SK-N-MC (cell line): ENCODE data around the gene AKT3.
"Not testable (repeated sequence)": the region's sequence is repeated elsewhere in the genome, so short reads cannot be mapped to it uniquely, and the experiment has no call there.

Source experiments
- DNase-seq: peaks from one replicate; pipeline ENCODE4 v3.0.0-alpha.2; 2011; ENCODE audit warnings: low read depth, low spot score
- H3K27ac ChIP-seq: fragments of 200-600 bp; sonication (generic); 2 replicates; pipeline ENCODE4 v1.5.1; 2016; ENCODE audit warnings: mixed run types
- H3K36me3 ChIP-seq: fragments of 200-600 bp; sonication (generic); 2 replicates; pipeline ENCODE4 v1.6.1; 2017; ENCODE audit warnings: antibody characterized with exemption, low read length, mixed read lengths; ENCODE audit not compliant: insufficient read depth
- H3K4me3 ChIP-seq: fragments of 200-600 bp; sonication (generic); 2 replicates; pipeline ENCODE4 v1.5.1; 2016
- H3K9ac ChIP-seq: fragments of 200-600 bp; sonication (generic); 2 replicates; pipeline ENCODE4 v1.8.0; 2017; ENCODE audit warnings: mixed run types, mixed read lengths; ENCODE audit not compliant: insufficient read length
- H3K9me3 ChIP-seq: fragments of 200-600 bp; sonication (generic); 2 replicates; pipeline ENCODE4 v1.6.1; 2017; ENCODE audit warnings: low read depth, mild to moderate bottlenecking, antibody characterized with exemption, low read length, moderate library complexity, mixed read lengths
- EZH2 ChIP-seq: fragments of 200-600 bp; sonication (generic); IDR thresholded peaks from one replicate; pipeline ENCODE4 v1.6.1; 2017; ENCODE audit warnings: antibody characterized with exemption
- FOXP2 ChIP-seq: optimal IDR thresholded peaks from 2 replicates; pipeline ENCODE3; 2011; ENCODE audit warnings: mild to moderate bottlenecking, moderate library complexity; ENCODE audit not compliant: insufficient read depth; ENCODE audit errors: extremely low read length, control extremely low read depth
- POLR2AphosphoS5 ChIP-seq: IDR thresholded peaks from 2 replicates; pipeline ENCODE4 v1.6.1; 2012; ENCODE audit warnings: mild to moderate bottlenecking, low read depth, low read length, borderline replicate concordance

The AKT3 gene

DNA sequence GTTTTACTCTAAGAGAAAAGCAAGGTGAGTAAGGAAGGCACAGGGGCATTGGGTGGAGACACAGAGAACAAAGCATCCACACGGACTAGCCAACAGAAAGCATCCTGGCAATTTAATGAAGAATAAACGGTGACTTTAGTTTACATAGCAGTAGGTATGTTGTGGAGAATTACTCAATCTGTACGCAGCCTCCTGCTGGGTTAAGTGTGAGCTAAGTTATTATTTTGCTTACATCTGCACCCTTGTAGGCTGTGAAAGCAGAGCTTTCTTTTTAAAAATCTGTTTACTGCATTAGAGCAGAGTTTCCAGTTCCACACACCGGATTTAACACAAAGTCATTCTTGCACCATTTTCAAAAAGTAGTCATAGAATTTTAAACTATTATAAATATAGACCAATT, 144.5 kb downstream of the AKT3 start:
- Histone ChIP-seq H3K9me3 (no peaks in the 10 kb centered on the region), H3K27ac (no peak overlapping the region), H3K36me3 (no peaks in the 10 kb centered on the region), H3K4me3 (no peak overlapping the region), H3K9ac (no peak overlapping the region)
- no peak for DNase-seq
- no peak for TF ChIP-seq FOXP2
- no peak for TF ChIP-seq POLR2AphosphoS5
- TF ChIP-seq EZH2, result no peak

DNA sequence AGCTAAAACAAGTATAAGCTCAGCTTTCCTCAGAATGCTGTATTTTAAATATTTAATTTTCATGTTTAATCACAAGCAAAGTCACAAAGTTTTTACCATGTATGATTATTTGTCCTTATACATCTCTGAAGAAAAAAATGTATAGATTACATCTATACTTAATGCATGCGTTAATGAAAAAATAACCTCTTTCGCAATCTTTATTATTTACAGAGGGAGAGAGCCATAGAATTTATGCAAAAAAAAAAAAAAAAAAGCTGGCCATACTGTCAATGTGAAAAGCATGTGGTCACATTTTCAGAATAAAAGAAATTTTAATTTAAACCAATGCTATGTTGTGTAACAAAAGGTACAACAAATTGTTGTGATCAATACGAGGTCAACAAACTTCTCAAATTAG, 148.2 kb downstream of the AKT3 start:
- Histone ChIP-seq H3K36me3 (no peaks in the 10 kb centered on the region), H3K27ac (no peak overlapping the region), H3K9me3 (no peaks in the 10 kb centered on the region), H3K4me3 (no peak overlapping the region), H3K9ac (no peak overlapping the region)
- TF ChIP-seq FOXP2 (no peak), POLR2AphosphoS5 (no peak), EZH2 (no peak)
- DNase-seq, result no peak

DNA sequence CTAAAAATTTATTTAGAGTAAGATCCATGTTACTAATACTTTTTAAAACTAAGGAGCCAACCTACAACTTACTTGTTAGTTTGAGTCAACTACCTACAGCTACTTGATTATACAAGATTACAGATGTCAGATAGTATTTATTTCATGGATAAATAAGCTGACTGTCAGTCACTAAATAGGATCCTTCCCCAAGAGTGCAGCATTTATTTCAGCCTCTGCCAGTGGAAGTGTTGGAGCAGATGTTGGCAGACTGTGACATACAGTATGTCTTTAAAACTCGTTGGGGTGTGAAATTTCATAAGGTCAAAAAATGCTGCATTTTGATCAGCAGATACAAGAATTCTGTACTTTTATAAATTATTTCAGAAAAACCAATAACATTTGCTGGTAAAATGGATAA, 156.2 kb downstream of the AKT3 start:
- Histone ChIP-seq H3K9ac (no peak overlapping the region), H3K36me3 (no peaks in the 10 kb centered on the region), H3K27ac (no peak overlapping the region), H3K4me3 (no peak overlapping the region), H3K9me3 (no peaks in the 10 kb centered on the region)
- DNase-seq, result no peak
- no peak for TF ChIP-seq EZH2
- no peak for TF ChIP-seq FOXP2
- TF ChIP-seq POLR2AphosphoS5, result no peak

DNA sequence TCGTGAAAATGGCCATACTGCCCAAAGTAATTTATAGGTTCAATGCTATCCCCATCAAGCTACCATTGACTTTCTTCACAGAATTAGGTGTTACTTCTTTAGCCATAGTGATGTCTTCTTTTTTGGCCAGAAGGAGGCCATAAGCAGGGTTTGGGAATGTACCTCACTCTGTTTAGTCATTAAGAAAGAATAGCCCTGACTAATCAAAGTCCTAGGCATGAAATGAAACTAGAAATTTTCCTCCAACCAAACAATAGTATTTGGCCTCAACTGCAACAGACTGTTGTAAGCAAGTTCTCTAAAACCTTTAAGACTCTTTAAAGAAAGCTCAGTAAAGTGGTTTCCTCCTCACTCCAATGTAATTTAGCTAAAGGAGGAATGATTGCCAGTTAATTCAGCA, 163.9 kb downstream of the AKT3 start:
- H3K36me3 ChIP-seq, result no peaks in the 10 kb centered on the region

DNA sequence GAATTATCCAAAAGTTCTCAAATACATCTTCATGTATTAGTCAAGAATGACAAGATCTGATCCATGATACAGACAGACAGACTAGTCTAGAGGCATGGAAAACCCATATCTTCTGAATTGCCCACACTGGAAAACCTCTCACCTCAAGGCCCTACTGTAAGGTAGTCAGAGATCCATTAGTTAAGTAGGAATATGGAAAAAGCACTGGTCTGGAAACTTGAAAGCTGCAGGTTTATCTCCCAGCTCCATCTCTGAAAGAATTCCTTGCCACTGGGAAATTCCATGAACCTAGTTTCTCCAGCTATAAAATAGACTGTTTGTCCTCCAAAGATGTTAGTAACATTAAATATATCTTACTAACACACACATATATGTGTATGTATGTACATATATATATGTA, 169.2 kb downstream of the AKT3 start:
- Histone ChIP-seq H3K9ac (no peak overlapping the region), H3K36me3 (no peaks in the 10 kb centered on the region), H3K9me3 (no peaks in the 10 kb centered on the region), H3K27ac (no peak overlapping the region), H3K4me3 (no peak overlapping the region)
- DNase-seq, result no peak
- no peak for TF ChIP-seq FOXP2
- no peak for TF ChIP-seq POLR2AphosphoS5
- TF ChIP-seq EZH2, result no peak

More for the DNA sequence above, 163.9 kb downstream of the AKT3 start:
- Histone ChIP-seq H3K9ac (no peak overlapping the region), H3K9me3 (no peaks in the 10 kb centered on the region), H3K27ac (no peak overlapping the region), H3K4me3 (no peak overlapping the region)
- no peak for DNase-seq
- TF ChIP-seq FOXP2, result no peak
- TF ChIP-seq POLR2AphosphoS5, result no peak

DNA sequence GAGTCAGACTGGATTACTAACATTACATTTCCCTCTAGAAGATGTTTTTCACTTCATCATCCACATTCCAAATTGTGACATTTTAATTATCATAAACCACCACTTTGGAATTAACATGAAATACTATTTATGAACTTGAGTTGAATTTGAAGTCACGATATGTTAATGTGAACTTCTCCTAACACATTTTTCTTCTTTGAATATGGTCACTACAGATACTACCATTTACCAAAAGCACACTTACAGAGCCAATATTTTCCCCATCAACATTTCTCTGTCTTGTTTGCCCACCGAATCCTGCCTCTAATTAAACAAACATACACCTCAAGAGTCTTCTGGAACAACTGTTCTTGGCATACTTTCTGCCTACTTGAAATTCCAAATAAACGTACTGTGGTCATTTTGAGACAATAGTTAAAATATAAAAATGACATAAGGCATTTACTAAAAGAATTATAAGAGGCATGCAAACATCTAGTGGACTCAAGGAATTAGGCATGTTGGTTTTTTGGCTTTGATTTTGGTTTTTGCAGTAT, 177.4 kb downstream of the AKT3 start:
- Histone ChIP-seq H3K36me3 (no peaks in the 10 kb centered on the region), H3K4me3 (no peak overlapping the region), H3K9ac (no peak overlapping the region), H3K27ac (no peak overlapping the region), H3K9me3 (no peaks in the 10 kb centered on the region)
- no peak for DNase-seq
- TF ChIP-seq EZH2, result no peak
- TF ChIP-seq FOXP2, result no peak
- TF ChIP-seq POLR2AphosphoS5, result no peak

DNA sequence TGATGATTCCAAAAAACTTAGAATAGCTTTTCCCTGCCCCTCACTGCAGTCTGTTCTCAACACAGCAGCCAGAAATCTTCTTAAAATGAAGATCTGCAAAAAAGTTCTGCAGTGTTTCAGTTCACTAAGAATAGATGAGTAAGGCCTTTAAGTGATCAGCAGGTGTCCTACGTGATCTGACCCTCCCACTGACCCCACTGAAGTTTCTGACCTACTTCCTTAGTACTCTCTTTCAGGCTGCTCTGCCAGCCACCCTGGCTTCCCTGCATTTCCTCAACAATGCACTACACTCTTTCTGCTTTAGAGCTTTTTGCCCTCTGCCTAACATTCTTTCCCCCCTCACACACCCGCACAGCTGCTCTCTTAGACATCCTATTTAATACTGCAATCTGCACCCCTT, 182.5 kb downstream of the AKT3 start:
- no peak for TF ChIP-seq FOXP2
- TF ChIP-seq EZH2, result no peak
- no peak for TF ChIP-seq POLR2AphosphoS5
- Histone ChIP-seq H3K36me3 (no peaks in the 10 kb centered on the region), H3K9me3 (no peaks in the 10 kb centered on the region), H3K9ac (no peak overlapping the region), H3K4me3 (no peak overlapping the region), H3K27ac (no peak overlapping the region)
- no peak for DNase-seq

DNA sequence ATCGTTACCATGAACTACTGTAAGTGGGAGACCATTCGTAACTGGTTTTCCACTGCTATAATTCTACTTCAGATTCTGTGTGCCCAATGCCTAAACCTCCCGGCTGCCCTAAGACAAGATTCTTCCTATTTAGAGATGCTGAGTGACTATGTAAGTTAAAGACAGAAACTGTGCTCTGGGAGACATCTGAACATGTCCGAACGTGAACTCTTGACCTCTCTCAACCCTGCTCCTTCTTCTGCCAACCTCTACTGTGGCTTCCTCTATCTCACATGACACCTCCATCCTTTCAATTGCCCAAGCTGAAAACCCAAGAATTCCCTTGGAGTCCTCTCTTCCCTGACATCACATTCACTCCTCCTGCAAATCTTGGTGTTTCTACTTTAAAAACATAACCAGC, 182.9 kb downstream of the AKT3 start:
- no peaks in the 10 kb centered on the region for H3K9me3 ChIP-seq
- no peak overlapping the region for H3K4me3 ChIP-seq
- TF ChIP-seq FOXP2 (no peak), POLR2AphosphoS5 (no peak), EZH2 (no peak)
- DNase-seq, result no peak
- H3K9ac ChIP-seq, result no peak overlapping the region
- H3K27ac ChIP-seq, result no peak overlapping the region
- H3K36me3 ChIP-seq, result no peaks in the 10 kb centered on the region

DNA sequence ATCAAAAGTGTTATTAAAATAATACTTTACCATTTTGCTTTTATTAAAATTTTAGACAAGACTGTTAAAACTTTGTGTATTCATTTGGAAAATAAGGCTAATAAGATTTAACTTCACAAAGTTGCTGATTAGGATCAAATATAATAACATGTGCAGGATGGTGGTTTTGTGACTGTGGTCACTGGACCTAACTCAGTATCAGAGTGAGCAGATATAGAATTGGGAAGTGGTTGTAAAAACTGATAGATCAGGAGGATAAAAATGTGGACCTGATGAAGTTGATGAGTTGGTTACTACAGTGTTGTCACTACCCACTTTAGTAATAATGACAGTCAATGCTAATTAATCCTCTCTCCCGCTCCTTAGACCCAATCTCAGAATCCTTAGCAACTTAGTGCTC, 186.4 kb downstream of the AKT3 start:
- no peak for DNase-seq
- H3K9ac ChIP-seq, result no peak overlapping the region

DNA sequence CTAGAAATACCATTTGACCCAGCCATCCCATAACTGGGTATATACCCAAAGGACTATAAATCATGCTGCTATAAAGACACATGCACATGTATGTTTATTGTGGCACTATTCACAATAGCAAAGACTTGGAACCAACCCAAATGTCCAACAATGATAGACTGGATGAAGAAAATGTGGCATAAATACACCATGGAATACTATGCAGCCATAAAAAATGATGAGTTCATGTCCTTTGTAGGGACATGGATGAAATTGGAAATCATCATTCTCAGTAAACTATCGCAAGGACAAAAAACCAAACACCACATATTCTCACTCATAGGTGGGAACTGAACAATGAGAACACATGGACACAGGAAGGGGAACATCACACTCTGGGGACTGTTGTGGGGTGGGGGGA, 187.9 kb downstream of the AKT3 start:
- H3K9me3 ChIP-seq, H3K27ac ChIP-seq, DNase-seq, H3K9ac ChIP-seq, H3K4me3 ChIP-seq, H3K36me3 ChIP-seq: not testable (repeated sequence)

More for the DNA sequence above, 186.4 kb downstream of the AKT3 start:
- Histone ChIP-seq H3K36me3 (no peaks in the 10 kb centered on the region), H3K27ac (no peak overlapping the region), H3K9me3 (no peaks in the 10 kb centered on the region), H3K4me3 (no peak overlapping the region)
- TF ChIP-seq EZH2, result no peak
- no peak for TF ChIP-seq POLR2AphosphoS5
- TF ChIP-seq FOXP2, result no peak
